ELF-1 (cell line): ENCODE data around the gene CYP19A1.
A peak's percentile ranks its signal among the peaks of the same experiment; 100 is the strongest.
"Not testable (repeated sequence)": the region's sequence is repeated elsewhere in the genome, so short reads cannot be mapped to it uniquely, and the experiment has no call there.

Experiments
- DNase-seq: peaks from one replicate; pipeline ENCODE4 v3.0.0-alpha.2; 2016; ENCODE audit warnings: low read depth, low spot score

CYP19A1 gene

DNA sequence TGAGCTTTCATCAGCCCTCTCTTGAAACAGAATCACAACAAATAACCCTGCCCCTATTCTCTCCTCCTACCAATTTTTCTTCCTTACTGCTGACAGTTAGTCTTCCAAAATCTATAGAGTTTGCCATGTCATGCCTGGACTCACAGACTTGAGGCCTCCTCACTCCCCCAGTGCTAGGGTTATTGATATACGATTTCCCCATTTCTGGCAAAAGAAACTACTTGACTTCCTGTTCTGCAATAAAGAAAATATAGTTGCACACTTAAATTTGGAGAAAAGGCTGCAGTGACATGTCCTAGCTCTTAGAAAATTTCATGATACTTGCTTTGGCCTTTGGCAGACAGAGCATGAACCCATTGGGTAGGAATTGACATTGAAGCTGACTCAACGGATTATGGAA lies 75.9 kb downstream of the CYP19A1 start:
- DNase-seq = no peak

DNA sequence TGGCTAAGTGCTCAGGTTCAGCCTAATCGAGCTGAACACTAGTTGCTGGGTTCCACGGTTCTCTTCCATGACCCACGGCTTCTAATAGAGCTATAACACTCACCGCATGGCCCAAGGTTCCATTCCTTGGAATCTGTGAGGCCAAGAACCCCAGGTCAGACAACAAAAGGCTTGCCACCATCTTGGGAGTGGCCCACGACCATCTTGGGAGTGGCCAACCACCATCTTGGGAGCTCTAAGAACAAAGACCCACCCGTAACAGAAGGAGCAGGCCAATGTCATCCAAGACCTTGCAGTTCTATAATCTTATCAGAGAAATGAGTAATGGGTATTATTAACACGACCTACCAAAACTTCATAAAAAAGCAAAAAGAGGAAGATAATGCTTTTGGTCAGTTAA lies 77.3 kb downstream of the CYP19A1 start:
- not testable (repeated sequence) for DNase-seq

DNA sequence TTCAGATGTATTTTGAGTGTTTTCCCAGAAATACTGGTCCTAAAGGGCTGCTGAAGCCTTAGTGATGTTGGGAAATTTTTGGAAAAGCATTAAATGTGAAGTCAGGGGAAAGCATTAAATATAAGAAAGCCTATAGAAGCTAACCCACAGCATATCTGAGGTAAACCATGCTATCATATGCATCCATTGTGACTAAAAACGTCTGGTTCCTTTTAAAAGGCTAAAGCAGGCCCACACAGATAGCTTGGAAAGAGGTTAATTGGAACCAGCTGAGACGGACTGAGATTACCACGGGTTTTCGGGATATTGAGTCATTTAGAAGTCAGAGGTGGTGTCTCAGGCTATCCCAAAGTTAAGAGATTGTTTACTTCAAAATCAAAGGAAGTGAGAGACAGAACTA lies 78.2 kb downstream of the CYP19A1 start:
- no peak for DNase-seq

DNA sequence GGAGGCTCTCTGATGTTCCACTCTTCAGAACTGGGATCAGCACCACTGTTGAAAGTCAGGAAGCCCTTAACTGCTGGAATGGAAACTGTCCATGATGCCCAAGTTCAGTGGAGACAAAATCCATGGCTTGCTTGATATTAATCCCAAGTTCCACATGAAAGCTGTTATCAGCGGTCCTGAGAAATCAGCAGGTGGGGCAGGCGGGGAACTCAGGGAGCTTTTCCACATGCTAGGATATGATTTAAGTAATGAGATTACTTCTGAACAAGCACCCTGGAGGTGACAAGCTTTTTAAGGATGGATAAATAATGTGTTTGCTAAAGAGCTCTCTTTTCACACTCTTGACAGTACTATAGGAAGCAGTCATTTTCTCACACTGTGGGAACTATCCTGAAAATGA lies 82.9 kb downstream of the CYP19A1 start:
- DNase-seq = no peak

DNA sequence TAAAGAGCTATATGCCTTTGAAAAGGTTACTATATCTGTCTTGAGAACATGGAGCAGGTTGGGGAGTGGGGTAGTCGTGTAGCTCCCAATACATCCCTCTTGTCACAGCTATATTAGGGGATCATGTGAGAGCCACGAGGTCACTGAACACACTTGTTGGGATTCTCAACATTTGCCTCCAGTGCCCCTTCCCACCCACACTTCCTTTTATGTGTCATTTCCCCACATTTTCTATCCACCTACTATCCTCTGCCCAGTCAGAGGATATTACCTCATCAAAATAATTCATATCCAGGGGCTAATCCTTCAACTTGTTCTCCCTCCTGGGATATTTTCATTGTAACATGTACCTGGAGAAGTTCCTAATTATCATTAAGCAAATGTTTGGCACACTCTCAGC lies 85.0 kb downstream of the CYP19A1 start:
- DNase-seq = no peak

DNA sequence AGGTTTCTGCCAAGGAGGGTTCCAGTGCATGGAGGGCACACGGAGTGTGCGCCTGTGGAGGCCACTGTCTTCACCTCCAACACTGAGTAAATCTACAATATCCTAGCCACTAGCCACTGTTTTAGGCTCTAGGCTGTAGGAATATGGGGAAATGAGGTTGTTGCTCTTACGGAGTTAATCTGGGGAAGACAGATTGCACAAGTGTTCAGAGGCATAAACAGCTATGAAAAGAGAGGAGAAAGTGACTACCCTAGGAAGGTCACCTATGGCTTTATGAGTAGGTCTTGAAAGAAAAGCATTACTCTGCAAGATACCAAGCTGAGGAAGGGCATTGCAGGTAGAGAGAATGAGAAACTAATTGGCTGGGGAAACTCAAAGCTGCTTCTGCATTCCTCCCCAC lies 85.7 kb downstream of the CYP19A1 start:
- DNase-seq = no peak

DNA sequence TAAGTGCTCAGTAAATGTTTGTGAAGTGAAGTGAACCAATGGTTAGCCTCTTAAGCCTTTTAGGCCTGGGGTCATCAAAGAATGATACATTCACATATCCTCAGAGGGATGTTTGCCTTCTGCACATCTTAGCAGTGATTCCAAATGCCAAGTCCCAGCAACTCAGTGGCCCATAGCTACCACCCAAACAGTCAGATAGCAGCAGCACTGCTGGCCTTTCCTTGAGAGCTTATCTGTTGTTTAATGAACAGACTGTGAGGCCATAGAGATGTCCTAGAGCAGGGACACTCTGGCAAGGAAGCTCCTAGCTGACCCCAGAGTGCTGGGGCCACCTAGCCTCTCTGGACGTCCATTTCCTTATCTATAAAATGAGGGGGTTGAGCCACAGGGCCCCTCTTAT lies 86.8 kb downstream of the CYP19A1 start:
- peak; percentile 8 for DNase-seq

DNA sequence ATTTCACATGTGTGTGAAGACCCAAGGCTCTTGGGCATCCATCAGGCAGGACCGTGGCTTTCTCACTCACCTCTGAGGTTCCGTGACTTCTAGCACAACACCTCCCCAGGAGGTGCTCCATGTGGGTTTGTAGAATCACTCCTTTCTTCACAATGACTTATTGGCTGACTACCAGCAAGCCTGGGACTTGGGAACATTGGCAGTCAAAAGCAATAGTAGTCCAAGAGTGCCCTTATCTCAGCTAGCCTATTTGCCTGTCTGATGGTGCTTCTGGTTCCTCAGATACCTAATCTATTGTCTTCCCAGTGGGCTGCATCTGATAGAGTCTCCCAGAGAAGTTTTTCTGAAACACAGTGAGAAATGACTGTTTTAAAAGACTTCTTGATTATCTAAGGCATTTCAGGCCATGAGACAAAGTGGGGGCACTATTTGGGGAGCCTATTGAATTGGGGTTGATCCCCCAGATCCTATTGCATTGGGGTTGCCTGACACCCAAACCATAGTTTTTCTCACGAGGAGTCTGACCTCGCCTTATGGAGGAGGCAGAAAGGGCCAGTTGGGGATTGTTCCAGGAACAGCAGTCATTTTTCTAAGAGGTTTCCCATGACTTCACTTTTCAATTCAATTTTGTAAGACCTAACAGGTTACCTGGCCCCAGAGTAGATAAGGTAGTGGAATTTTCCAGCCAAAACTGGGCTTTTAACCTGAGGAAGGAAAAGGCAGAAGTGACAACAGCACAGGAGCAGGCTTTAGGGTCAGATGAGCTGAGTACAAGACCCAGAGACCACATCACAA lies 88.0 kb downstream of the CYP19A1 start:
- DNase-seq = no peak

DNA sequence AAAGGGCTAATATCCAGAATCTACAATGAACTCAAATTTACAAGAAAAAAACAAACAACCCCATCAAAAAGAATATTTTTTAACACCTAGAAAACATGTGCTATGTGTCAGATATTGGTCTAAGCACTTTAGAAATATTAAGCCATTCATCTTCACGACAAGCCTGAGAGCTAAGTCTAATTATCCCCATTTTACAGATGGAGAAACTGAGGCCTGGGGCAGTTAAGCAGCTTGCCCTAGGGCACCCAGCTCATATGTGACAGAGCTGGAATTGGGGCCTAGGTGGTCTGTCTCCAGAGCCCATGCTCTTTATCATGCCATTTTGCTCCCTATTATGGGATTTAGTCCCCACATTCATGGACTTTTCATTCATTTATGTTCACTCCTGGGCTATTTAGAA lies 92.8 kb downstream of the CYP19A1 start:
- DNase-seq = no peak

DNA sequence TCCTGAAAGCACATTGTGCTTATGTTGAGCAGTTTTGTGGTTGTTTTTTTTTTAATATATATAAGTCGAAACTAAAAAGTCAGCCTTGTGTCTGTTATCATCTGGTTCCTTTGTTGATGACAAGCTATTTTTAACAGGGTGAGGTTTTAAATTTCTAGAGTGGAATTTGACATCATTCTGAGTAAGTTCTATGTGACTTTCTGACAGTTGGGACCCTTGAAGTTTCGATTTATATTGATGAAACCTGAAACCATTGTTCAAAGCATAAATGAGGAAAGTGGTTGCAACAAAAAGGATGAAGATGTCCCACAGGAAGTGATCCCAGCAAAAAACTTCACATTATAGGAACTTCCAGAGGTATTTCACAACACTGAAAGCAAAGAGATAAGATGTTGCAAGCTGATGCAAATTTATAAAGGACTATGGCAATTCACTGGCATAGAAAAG lies 94.0 kb downstream of the CYP19A1 start:
- DNase-seq = no peak

DNA sequence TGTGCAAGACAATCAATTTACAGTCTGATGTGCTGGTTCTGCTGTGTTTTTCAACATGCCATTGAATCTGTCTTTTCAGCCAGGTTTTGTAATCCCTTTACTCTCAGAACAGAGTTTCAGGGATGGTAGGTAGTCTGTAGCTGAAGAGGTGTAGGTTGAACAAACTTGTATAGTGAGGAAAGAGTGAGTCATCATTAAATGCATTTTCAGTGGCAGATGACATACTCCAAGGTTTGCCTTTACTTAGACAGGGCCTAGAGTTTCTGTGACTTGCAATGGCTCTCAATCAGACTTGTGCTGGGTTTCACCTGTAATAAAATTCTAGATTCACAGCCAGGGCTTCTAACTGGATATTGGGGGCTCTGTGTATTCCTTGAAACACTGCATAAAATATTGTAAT lies 94.6 kb downstream of the CYP19A1 start:
- no peak for DNase-seq

DNA sequence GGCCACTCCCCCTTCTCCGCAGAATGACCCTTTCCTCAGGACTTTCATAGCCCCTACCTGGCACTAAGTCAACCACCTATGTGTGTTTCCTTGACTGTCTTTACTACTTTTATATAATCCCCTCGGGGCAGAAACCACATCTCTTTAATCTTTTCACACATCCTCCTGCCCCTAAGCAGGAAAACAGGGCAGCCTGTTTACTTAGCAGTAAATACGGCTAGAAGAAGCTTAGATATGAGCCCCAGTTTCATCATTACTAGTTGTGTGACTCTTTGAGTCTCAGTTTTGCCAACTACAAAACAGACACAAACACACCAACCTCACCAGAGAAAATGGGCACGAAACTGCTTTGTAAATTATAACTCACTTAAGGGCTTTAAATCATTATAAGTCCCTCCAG lies 98.3 kb downstream of the CYP19A1 start:
- peak; percentile 4 for DNase-seq

DNA sequence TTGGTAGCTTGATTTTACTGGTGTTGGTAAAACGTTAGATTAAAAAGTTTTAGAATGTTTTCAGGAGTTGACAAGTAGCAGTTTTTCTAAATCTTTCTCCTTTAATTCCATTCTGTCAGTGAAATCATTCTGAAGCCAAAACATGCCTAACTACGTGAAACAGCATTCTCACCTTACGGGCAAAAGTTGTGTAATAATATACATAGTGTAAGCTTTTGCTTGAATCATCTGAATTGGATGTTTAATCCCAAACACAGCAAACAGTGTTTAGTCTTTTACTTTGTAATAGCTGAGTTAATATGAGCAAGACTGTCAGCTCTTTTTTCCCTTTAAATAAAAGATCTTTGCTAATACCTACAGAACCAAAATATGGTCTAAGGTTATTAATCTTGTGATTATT lies 100.6 kb downstream of the CYP19A1 start:
- DNase-seq = no peak

DNA sequence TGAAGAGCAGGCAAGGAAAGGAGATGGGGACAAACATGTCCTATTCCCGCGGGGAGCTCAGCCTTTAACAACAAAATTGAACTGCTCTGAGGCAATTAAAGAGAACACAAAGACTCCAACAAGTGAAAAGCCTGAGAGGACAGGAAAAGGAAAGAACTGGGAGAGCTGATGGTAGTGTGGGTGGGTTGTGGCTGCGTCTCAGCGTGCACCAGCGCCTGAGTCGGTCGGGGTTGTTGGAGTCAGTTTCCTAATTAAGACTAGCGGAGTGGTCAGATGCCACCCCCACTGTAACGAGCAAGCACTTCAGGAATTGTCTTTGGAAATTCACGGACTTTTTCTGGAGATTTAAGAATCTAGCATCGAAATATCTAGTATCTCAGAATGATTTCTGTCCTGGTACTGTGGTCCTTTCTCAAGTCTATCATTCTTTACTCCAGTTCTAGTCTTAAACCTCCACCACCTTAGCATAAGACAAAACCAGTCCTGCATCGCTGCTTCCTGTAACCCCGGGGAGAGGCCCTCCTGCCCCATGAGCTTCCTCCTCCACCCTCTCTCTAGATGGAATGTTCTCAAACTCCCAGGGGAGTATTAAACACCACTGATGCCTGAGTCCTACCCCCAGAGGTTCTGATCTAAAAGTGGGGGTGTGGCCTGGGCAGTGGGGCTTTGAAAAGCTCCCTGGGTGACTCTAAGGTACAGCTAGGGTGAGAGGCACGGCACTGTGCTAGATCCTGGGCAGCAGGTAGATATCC lies 104.0 kb downstream of the CYP19A1 start:
- DNase-seq = no peak

DNA sequence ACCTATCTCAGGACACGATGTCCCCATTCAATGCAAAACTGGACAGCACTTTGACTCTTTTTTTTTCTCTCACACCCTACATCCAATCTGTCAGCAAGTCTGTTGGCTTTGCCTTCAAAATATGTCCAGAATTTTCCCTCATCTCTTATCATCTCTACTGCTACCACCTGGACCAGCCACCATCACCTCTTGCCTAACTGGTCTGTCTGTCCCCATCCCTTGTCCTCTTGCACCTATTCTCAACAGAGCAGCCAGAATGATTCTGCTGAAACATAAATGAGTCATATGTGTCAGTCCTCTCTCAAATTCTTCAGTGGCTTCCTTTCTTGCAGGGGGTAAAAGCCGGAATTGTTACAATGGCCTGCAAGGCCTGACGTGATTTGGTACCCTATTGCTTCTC lies 105.8 kb downstream of the CYP19A1 start:
- DNase-seq = no peak

DNA sequence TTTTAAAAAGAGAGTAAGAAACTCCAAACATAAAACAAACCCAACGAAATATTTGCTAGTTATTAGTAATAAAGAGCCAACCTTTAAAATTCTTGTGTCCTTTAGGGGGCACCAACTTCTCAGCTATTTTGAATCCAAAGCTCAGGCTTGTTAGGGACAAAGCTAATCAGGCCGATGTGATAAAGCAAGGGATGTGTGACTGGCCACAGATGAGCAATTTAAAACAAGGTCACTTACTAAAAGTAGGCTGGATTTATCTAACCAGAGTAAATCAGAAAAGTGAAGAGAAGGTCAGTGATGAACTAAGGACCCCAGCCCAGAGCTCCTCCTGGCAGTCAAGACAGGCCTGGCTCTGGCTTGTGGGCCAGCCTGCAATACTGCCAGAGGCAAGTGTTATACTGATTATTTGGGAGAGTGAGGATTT lies 108.5 kb downstream of the CYP19A1 start:
- DNase-seq = peak; percentile 18

DNA sequence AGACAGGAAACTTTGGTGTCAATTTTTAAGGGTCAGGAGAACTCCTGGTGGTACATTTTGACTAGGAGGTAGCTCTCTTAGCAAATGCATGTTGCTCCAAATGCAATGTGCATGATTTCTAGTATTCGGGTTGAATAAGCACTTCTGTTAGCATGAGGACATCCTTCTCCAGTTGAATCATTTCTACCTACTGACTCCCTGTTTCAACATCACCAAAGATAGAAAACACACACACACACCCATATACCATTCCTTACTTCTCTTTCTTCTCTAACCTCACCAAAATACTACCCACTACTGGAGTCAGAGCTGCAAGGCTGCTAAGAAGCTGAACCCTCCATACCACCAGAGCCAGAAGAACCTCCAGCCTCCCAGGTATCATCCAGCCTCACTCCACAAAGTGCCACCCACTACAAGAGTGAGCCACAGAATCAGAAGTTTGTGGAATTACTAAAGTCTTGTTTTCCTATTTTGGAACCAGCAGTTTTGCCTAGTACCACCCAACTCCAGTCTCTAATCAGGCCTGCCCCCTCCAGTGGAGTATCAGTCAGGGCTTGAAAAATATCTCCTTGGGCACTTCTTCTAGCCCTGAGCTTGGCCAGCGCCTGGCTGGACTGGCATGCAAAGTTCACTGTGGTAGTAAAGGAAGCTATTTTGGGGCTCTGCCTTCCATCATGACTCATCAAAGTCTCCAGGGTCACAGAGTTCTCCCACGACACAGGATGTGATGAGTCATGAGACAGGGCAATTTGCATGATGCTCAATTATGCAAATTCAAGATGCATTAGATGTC lies 110.3 kb downstream of the CYP19A1 start:
- peak; percentile 43 for DNase-seq

DNA sequence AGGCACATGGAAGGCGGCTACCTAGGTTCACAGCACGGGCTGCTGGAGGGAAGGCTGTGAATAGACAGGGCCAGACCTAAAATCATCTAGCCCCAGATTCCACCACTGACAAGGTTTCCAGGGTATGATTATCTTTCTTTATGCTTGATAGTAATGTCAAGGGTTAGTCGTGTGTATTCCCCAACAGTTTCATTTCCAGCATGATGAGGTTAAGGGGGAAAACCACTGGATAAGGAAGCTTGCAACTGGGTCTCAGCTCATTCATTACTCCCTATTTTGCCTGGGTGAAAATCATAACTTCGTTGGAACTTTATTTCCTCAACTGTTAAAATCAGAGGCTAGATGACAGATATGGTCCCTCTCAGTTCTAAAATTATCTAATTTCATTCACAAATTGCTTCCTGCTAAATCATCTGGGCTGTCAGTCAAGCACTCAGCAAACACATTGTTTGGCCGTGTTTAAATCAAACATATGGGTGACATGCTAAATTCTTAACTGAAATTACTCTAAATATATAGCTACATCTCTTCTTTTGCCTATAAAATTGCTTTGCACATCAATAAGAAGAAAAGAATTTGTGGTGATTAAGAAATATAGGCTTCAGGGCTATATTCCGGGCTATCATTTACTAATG lies 111.7 kb downstream of the CYP19A1 start:
- no peak for DNase-seq

DNA sequence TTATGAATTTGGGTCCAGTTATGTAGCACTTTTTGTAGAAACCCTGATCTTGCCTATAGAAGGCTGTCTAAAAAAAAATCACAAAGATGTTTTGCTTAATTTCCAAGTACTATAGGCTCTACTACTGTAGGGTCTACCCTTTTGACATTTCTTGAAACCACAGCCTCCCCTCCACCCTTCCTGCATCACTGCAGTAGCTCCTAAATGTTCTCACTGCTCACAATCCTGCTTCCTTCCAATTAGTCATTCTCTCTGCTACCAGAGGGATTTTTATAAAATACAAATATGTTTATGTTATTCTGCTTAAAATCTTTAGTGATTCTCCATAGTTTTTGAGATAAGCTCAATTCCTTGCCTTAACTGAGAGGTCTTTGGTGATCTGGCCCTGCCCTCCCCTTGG lies 114.0 kb downstream of the CYP19A1 start:
- no peak for DNase-seq

DNA sequence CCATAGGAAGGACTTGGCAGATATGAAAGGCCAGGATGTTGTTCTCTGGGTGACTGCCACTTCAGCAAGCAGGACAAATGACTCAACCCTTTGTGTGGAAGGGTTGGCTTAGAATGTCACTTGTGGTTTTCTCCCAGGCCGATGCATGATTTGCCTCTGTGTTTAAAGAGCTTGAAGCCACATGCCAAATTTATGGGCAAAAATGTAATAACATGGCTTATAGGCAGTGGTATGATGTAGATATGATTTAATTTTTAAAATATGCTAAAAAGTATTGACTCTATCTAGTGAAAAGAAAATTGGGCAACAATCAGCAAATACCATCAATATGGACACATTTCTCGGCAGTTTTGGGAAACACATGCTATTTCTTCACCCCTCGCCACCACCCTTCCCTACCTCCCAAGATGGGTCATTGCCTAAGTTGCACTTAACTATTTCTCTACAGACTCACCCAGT lies 114.6 kb downstream of the CYP19A1 start:
- DNase-seq = no peak

DNA sequence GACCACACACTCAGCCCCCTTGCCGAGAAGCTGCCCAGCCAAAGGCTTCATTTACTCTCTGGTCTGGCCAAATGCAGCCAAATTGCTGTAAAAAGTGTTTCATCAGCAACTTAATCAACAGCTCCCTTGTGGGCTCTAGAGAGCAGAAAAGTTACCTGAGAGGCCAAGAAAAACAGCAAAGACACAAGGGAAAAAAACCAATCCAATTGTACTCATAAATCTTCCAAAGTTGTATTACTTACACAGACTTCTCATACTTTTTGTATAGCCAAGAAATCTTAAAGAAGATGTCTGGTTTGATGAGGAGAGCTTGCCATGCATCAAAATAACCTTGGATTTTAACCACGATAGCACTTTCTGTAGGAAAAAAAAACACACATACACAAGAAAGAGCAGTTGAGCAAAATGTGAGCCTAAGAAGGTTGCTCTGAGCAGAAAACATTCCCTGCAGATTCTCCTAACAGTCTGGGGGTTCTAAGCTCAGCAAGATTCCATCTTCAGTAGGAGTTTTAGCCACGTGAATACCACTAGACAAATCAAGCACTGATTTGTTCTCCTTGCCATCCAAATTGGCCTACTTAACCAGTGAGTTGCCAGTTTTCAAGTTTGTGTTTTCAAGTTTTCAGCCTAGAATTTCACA lies 120.0 kb downstream of the CYP19A1 start:
- no peak for DNase-seq
